ENCODE results near the gene KLKB1. TPM values are rescaled to one million over a fixed set of nuclear protein-coding genes. Genes with fewer than 3 reads are reported as not detected.

KLKB1 gene
- total RNA-seq, 1 experiment from 2014 or later, result 0.10 TPM

- no peaks in the 10 kb centered on the region for H4K20me1 ChIP-seq (ENCODE audit: insufficient read depth)
- intact Hi-C loops (cut with micrococcal nuclease), result no loop called here
- no peak for DNase-seq (ENCODE audit: low read depth, low spot score)
These were observed 21.3 kb downstream of the KLKB1 start for GRCh38 chr4:186248643-186249042.

More at GRCh38 chr4:186248643-186249042, 21.3 kb downstream of the KLKB1 start:
- H3K9ac ChIP-seq (ENCODE audit: low read length), result no peak overlapping the region
- no peak for ATAC-seq
- H3K9me3 ChIP-seq (ENCODE audit: control insufficient read depth in 1 of 2, insufficient read depth in 1 of 2, low read depth in 1 of 2, low read length in 2 of 2), result no peaks in the 10 kb centered on the region
- H3K4me3 ChIP-seq (replicated peaks in 1 of 2; ENCODE audit: low read depth in 1 of 2, low read length in 2 of 2), result no peak overlapping the region
- ChIA-PET CTCF (no interaction called here), POLR2A (no interaction called here), RAD21 (ENCODE audit: low non-redundant PET in 1 of 2, low total read pairs in 2 of 2, uncharacterized antibody in 2 of 2, unreplicated experiment in 2 of 2) (no interaction called here)
- H3K27ac ChIP-seq (ENCODE audit: low read depth, low read length), result no peak overlapping the region
- BruUV-seq (replicated peaks), result no TSS peak
- TF ChIP-seq FOSL1 (IDR thresholded peaks at IDR 0.05; ENCODE audit: low read depth) (no peak), RAD21 (IDR thresholded peaks at IDR 0.05; ENCODE audit: low read depth) (no peak), YY1 (IDR thresholded peaks at IDR 0.05; ENCODE audit: extremely low read depth, insufficient replicate concordance, low read depth, low read length) (no peak), EGR1 (IDR thresholded peaks at IDR 0.05; ENCODE audit: low read depth) (no peak), SP1 (IDR thresholded peaks at IDR 0.05; ENCODE audit: low read depth) (no peak), CTCF (IDR thresholded peaks at IDR 0.05 in 2 of 3, conservative IDR thresholded peaks at IDR 0.05 in 1 of 3; ENCODE audit: borderline replicate concordance in 1 of 3, insufficient read depth in 1 of 3, low read depth in 2 of 3, low read length in 2 of 3) (no peak), SRF (IDR thresholded peaks at IDR 0.05; ENCODE audit: low read depth) (no peak), CBX3 (IDR thresholded peaks at IDR 0.05; ENCODE audit: low read depth) (no peak), JUND (IDR thresholded peaks at IDR 0.05) (no peak), EZH2phosphoT487 (IDR thresholded peaks at IDR 0.05; ENCODE audit: borderline replicate concordance) (no peak), POLR2AphosphoS5 (IDR thresholded peaks at IDR 0.05; ENCODE audit: low read depth, low read length) (no peak), ZNF274 (IDR thresholded peaks at IDR 0.05; ENCODE audit: low read depth, low read length) (no peak), CEBPB (IDR thresholded peaks at IDR 0.05; ENCODE audit: low read depth) (no peak)
- no peaks in the 10 kb centered on the region for H3K9me2 ChIP-seq (ENCODE audit: insufficient read depth)
- H3K27me3 ChIP-seq (ENCODE audit: insufficient read depth, low read length), result 0 out of 2 replicates have a peak, but pooled peaks cover 5% of the 10 kb centered on the region
- no peaks in the 10 kb centered on the region for H3K36me3 ChIP-seq (ENCODE audit: control insufficient read depth in 1 of 2, insufficient read depth in 2 of 2, low read length in 2 of 2)
- H2AFZ ChIP-seq (ENCODE audit: low read depth, low read length, poor library complexity, severe bottlenecking), result no peak overlapping the region
- no peaks in the 10 kb centered on the region for H3K79me2 ChIP-seq (ENCODE audit: insufficient read depth, low read length)
- no peaks in the 10 kb centered on the region for H3K4me1 ChIP-seq (ENCODE audit: control insufficient read depth in 1 of 2, insufficient read depth in 2 of 2, low read length in 2 of 2)
- no peak overlapping the region for H3K4me2 ChIP-seq (ENCODE audit: low read length)

All from HCT116 (cell line).